Keratinocyte (primary cell): ENCODE results near the gene MFSD1.

Experiments
- CTCF ChIP-seq, 3 experiments: IDR thresholded peaks in 1 of 3; conservative IDR thresholded peaks in 1 of 3; optimal IDR thresholded peaks in 1 of 3; 2 replicates in 2 of 3; 3 replicates in 1 of 3; pipeline versions ENCODE3 to v1.5.1; 2011; ENCODE audit warnings: low read length in 3 of 3, mild to moderate bottlenecking in 3 of 3, moderate library complexity in 2 of 3, control low read depth in 1 of 3, inconsistent platforms in 1 of 3; ENCODE audit not compliant: insufficient read depth in 2 of 3; ENCODE audit errors: extremely low read depth in 1 of 3
- EZH2 ChIP-seq: IDR thresholded peaks from one replicate; pipeline ENCODE4 v1.6.1; 2012; ENCODE audit warnings: inconsistent platforms, mild to moderate bottlenecking, low read length, moderate library complexity

- TF ChIP-seq CTCF (optimal IDR thresholded peaks at IDR 0.05 in 1 of 3, IDR thresholded peaks at IDR 0.05 in 1 of 3, conservative IDR thresholded peaks at IDR 0.05 in 1 of 3; ENCODE audit: extremely low read depth in 1 of 3, insufficient read depth in 2 of 3, low read length in 3 of 3) (no peak), EZH2 (no peak)
Observed at GRCh38 chr3:158783051-158783450, 18.8 kb upstream of the MFSD1 start.
